Measurements from ENCODE around the gene NCOA5.

Gene NCOA5

DNA sequence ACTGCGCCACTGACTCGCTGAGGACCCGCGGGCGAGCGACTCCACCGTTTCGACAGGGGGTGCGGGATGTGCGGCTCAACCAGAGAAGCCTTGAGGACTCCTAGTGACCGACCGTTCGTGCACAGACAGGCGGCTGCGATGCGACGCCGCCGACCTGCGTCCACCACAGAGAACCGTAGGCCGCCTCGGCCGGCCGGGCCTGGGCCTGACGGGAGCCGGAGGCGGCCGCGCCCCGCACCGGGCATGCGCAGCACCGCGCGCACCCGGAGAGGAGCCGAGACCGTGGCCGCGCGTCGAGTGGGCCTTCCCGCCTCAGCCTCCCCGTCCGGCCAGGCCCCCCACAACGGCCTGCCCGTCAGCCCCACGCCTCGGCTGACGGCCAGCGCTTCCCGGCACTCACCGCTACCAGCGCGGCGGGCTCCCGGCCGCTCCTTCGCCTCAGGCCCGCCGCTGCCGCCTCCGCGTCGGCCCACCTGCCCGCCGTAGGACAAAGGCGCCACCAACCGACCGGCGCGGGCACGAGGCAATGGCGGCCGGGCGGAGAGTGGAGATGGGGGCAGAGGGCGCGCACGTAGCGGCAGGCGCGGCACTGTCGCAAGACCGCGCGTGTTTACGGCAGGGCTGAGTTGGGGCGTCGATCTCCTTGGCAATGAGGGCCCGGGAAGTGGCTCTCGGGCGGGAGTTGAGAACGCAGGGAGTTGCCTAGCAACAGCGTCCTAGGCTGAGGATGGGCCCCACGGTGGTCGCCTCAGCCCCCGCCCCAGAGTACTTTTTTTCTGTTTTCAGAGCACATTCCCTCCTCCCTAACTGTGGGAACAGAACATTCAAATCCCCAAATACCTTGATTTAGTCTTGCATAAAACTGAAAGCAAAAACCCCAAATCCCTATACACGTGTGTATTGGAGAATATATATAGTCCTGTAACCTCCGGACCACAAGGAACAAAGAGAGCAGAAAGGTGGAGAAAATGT, at the start of gene NCOA5:
Gene NCOA5 (minus strand): TSS at position 546 of the 972 bp plus-strand sequence. CDS start 10,538 bp downstream, outside the sequence.
- DNase-seq (ENCODE audit: low read depth, low spot score), result peak; percentile 92
- peak within 1 kb of the TSS; percentile 87 for H3K27ac ChIP-seq

GRCh38 chr20:46139266-46139889, 49.6 kb upstream of the NCOA5 start:
- no peak overlapping the region for H3K27ac ChIP-seq
- no peak for DNase-seq (ENCODE audit: low read depth, low spot score)

DNA sequence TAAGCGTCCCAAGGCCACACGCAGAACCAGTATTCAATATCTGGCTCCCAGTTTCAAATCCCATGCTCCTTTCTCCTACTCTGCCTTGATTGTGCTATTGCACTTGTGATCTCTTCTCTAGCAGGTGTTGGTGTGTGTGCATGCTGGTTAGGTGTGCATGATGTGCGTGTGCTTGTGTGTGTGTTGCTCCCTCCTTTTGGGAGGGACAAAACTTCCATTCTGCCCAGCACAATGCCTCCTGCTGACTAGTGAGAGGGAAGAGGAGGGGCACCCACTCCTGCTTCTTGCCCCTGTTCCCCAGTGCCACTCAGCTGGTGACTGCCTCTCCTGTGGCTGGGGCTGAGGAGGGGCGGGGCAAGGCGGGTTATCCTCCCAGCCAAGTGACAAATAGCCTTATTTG, 48.1 kb upstream of the NCOA5 start:
- H3K27ac ChIP-seq, result no peak overlapping the region
- no peak for DNase-seq (ENCODE audit: low read depth, low spot score)

DNA sequence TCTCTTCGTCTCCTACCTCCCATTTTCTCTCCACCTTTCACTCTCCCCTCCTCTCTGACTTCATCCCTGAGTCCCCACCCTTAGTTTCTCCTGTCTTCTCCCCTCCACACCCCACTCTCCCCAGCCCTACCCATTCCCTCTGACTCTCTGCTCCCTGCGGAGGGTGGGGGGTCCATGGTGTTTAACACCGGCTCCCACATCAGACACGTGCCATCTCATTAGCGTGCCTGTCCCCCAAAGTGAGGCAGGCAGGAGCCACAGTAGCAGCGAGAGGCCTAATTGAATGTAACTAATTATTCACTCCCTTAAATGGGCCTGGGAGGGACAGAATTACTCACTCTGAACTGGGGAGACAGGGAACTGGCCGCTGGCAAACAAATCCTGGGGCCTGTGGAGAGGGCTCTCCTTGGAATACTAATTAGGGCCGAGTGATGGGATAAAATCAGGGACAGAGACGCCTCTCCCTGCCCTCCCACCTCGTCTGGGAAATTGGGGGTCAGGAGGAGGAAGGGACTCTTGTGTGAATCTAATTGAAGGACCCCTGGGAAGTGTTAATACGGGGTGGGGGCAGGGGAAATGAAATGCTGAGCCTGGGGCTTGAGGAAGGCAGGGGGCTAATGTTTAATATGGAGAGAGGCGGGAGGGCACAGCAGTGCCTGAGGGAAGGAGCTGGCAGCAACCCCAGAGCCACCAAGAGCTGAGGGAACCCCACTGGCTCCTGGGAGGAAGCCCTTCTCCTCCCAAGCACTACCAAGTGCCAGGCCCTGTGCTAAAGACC, 46.3 kb upstream of the NCOA5 start:
- no peak for DNase-seq (ENCODE audit: low read depth, low spot score)
- H3K27ac ChIP-seq, result no peak overlapping the region

GRCh38 chr20:46134716-46135115, 45.0 kb upstream of the NCOA5 start:
- no peak for DNase-seq (ENCODE audit: low read depth, low spot score)
- no peak overlapping the region for H3K27ac ChIP-seq

- DNase-seq (ENCODE audit: low read depth, low spot score), result no peak
Measured at GRCh38 chr20:46133886-46134654, 44.3 kb upstream of the NCOA5 start.

DNA sequence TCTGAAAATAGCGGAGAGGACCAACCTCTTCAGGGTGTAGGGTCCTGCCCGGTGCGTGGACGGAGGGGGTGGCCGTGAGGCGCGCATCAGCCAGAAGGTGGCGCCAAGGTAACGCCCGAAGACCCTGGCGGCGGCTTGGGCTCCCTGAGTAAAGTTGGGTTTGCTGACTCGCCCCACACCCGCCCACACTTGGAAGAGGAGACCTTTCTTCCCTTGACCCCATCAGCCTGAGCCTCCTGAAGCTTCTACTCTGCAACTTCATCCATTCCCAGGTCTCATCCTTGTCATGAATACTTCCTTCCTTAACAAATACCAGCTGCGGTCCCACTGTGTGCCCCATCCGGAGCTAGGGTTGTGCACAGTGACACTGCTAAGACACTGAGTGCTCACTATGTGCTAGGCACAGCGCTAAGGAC, 43.0 kb upstream of the NCOA5 start:
- no peak for DNase-seq (ENCODE audit: low read depth, low spot score)
- no peak overlapping the region for H3K27ac ChIP-seq

More at GRCh38 chr20:46133886-46134654, 44.3 kb upstream of the NCOA5 start:
- no peak overlapping the region for H3K27ac ChIP-seq

GRCh38 chr20:46131396-46131795, 41.6 kb upstream of the NCOA5 start:
- no peak for DNase-seq (ENCODE audit: low read depth, low spot score)
- no peak overlapping the region for H3K27ac ChIP-seq

GRCh38 chr20:46130534-46130933, 40.8 kb upstream of the NCOA5 start:
- H3K27ac ChIP-seq, result no peak overlapping the region
- no peak for DNase-seq (ENCODE audit: low read depth, low spot score)

DNA sequence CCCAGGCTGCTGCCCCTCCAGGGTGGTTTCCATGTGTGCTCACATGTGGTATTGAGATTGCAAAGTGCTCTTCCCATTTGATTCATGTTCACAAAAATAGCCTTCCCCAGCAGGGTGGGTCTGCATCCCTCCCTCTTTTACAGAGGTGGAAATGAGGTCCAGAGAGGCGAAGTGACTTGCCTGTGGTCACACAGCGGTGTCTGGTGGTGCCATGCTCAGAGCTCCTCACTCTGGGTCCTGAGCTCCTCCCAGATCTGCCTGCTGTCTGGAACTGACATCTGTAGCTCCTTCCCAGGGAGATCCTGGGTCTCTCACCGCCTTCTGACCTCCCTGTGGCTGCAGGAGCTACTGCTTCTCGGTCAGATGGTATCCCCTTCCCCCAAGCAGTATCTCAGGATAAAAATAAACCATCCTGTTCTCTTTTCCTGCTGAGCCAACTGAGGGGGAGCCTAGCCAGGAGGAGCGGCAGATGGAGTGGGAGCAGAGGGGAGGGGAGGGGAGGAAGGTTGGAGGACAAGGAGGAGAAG, 40.3 kb upstream of the NCOA5 start:
- H3K27ac ChIP-seq, result no peak overlapping the region
- DNase-seq (ENCODE audit: low read depth, low spot score), result no peak

DNA sequence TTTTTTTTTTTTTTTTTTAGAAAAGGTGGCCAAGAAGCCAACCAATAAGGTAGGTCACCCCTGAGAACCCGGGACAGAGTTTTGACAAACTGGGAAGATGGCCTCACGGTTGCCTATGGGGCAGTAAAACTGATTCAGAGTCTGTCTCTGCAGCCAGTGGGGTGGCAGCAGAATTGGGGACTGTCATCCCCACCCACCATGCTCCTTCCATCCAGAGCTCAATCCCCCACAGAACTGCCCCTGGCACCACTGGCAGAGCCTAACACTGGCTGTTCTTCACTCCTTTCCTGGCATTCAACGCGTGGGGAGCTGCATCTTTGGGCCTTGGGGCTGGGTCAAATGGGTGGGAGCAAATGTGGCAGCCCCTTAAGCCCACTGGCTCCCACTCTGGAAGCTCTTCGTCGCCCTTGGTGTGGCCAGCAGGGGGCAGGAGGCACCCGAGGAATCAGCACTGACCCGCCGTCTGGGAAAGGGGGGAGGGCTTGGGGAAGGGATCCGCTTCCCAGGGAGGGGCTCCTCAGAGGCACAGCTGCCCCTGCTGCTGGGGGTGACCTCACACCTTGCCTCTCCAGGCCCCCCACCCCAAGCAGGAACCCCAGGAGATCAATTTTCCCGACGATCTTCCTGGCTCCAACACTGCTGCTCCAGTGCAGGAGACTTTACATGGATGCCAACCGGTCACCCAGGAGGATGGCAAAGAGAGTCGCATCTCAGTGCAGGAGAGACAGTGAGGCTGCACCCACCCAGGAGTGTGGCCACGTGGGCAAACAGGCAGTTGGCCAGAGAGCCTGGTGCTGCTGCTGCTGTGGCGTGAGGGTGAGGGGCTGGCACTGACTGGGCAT, 38.8 kb upstream of the NCOA5 start:
- DNase-seq (ENCODE audit: low read depth, low spot score), result no peak
- H3K27ac ChIP-seq, result no peak overlapping the region

DNA sequence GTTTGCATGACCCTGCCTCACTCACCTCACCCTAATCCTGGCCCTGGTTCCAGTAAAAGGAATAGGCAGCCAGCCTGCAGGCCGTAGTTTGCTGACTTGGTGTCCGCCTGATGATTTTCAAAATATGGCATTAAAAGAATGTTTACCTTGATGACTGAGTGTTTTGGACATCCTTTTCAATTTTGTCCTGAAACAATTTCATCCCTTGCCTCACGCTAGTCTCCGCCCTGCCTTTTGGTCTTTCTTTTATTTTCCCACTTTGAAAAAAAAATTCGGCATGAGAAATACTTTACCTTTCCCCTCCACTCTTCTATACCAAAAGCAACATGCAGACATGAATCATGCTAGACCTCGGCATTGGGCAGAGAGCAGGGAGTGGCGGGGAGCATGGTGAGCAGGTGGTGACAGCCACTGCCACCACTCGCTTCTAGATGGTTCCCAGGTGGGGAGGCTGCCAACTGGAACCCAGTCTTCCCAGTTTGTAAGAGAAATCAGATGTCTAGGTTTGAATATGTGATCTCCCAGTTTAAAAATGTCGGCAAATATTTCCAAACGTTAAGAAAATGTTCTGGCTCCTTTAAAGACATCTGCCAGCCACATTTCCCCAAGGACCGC, 37.7 kb upstream of the NCOA5 start:
- no peak for DNase-seq (ENCODE audit: low read depth, low spot score)
- no peak overlapping the region for H3K27ac ChIP-seq

DNA sequence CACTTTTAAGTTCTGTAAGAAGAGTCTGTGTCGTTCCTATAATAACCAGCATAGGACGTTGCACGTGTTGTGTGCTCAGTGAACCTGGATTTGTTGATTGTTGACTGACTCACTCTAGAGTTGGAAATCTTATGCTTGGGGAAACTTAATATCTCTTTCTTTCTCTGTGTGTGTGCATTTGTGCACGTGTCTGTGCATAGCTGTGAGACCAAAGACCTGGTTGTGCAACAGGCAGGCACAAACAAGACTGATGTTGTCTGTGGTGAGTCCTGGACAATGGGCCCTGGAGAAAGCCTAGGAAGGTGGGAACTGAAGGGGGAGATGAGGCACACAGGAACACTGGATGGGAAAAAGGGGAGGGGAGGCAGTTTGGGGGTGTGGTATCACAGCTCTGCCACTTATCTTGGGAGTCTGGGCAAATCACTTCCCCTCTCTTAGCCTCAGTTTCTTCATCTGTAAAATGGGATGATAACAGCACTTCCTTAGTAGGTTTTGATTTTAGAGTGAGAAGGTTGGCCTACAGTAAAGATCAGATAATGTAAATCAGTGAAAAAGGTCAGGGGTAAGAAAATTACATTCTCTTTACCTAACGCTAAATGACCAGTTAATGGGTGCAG, 36.8 kb upstream of the NCOA5 start:
- no peak for DNase-seq (ENCODE audit: low read depth, low spot score)
- no peak overlapping the region for H3K27ac ChIP-seq

DNA sequence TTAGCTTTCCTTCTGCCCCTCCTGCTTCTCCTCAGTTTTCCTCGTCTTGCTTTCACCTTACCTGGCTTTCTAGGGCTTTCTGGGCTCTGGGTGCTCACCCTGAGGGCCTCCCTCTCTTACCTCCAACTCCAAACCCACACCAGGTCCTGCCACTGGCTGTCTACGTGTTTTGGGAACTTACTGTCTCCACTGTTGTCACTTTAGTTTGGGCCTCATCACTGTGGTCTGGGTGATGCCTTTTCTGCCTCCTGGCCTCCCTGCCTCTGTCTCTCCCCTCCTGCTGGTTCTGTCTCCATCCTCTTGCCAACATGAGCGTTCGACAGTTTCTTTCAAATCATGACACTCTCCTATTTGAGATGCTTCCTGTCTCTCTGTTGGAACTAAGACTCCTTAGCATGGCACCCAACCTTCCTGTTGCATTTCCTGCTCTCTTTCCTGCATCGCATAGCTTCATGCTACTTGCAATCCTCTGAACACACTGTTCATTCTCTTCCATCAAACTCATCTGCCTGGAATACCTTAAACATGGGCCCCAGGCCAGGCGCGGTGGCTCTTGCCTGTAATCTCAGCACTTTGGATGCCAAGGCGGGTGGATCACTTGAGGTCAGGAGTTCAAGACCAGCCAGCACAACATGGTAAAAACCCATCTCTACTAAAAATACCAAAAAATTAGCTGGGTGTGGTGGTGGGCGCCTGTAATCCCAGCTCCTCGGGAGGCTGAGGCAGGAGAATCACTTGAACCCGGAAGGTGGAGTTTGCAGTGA, 33.9 kb upstream of the NCOA5 start:
- no peak for DNase-seq (ENCODE audit: low read depth, low spot score)
- H3K27ac ChIP-seq, result no peak overlapping the region

DNA sequence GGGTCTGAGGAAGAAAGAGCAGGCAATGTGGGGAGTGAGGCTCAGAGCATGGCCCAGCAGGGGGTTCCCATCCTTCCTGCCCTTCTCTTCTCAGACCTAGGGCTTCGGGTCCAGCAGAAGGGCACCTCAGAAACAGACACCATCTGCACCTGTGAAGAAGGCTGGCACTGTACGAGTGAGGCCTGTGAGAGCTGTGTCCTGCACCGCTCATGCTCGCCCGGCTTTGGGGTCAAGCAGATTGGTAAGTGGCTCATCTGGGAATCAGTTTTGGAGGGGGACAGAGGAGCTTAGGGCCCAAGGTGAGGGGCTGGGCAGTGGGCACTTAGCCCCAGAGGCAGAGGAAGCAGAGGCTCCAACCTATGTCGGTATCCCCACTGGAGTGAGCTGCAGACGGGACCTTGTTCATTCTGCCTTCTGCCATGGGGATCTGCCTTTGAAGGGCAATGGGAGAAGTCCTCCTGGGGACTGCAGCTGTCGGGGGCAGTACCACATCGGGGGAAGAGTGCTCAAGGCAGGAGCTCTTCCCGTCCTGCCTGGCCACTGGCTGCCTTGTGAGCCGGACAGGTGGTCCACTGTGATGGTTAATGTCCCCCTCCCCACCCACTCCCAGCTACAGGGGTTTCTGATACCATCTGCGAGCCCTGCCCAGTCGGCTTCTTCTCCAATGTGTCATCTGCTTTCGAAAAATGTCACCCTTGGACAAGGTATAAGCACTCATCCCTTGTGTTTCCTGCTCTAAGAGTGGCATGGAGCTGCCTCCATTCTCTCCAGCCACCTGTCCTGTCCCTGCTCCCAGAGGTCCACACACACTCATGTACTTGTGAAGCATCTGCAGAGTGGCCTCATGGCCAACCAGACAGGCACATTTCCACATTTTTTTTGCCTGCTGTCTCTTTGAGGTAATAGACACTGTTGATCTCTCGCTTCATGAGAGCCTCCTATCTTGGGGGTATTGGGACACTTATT, 33.0 kb upstream of the NCOA5 start:
- no peak for DNase-seq (ENCODE audit: low read depth, low spot score)
- H3K27ac ChIP-seq, result no peak overlapping the region

GRCh38 chr20:46122071-46122470, 32.3 kb upstream of the NCOA5 start:
- DNase-seq (ENCODE audit: low read depth, low spot score), result peak; percentile 33

More at GRCh38 chr20:46122071-46122470, 32.3 kb upstream of the NCOA5 start:
- H3K27ac ChIP-seq, result no peak overlapping the region
